COLO829 (cell line): ENCODE measurements around the gene DHX40.
"Not testable (repeated sequence)": the region's sequence is repeated elsewhere in the genome, so short reads cannot be mapped to it uniquely, and the experiment has no call there.

Source experiments
- DNase-seq: peaks from one replicate; pipeline ENCODE4 v3.0.0; 2012; ENCODE audit warnings: low spot score

Gene DHX40

GRCh38 chr17:59561042-59561441, 4.4 kb upstream of the DHX40 start:
- DNase-seq = no peak

GRCh38 chr17:59565959-59566324, 532 bp downstream of the DHX40 start:
- peak; percentile 61 for DNase-seq

GRCh38 chr17:59569151-59569550, 3.7 kb downstream of the DHX40 start:
- not testable (repeated sequence) for DNase-seq

GRCh38 chr17:59572301-59572924, 7.0 kb downstream of the DHX40 start:
- no peak for DNase-seq

- not testable (repeated sequence) for DNase-seq
Observed at GRCh38 chr17:59584168-59584567, 18.8 kb downstream of the DHX40 start.

GRCh38 chr17:59600169-59600568, 34.8 kb downstream of the DHX40 start:
- no peak for DNase-seq

- no peak for DNase-seq
Observed at GRCh38 chr17:59601130-59601529, 35.7 kb downstream of the DHX40 start.

- no peak for DNase-seq
Observed at GRCh38 chr17:59607061-59607460, 41.7 kb downstream of the DHX40 start.

- DNase-seq = no peak
Observed at GRCh38 chr17:59607817-59608403, 42.5 kb downstream of the DHX40 start.

GRCh38 chr17:59611503-59611902, 46.1 kb downstream of the DHX40 start:
- DNase-seq = no peak

- no peak for DNase-seq
Observed at GRCh38 chr17:59616253-59616920, 51.0 kb downstream of the DHX40 start.

GRCh38 chr17:59617156-59617732, 51.8 kb downstream of the DHX40 start:
- no peak for DNase-seq

GRCh38 chr17:59619035-59619297, 53.6 kb downstream of the DHX40 start:
- no peak for DNase-seq

GRCh38 chr17:59619298-59620063, 54.1 kb downstream of the DHX40 start, which contains the start of gene CLTC:
CLTC (plus strand) TSS chr17:59619895; CDS start chr17:59620132, 237 bp downstream.
- DNase-seq = peak; percentile 91

- DNase-seq = no peak
Observed at GRCh38 chr17:59620064-59620359, 54.6 kb downstream of the DHX40 start.

- DNase-seq = peak; percentile 54
Observed at GRCh38 chr17:59620518-59621259, 55.3 kb downstream of the DHX40 start.

- no peak for DNase-seq
Observed at GRCh38 chr17:59621771-59622170, 56.4 kb downstream of the DHX40 start.

- no peak for DNase-seq
Observed at GRCh38 chr17:59623151-59623550, 57.7 kb downstream of the DHX40 start.

GRCh38 chr17:59626756-59627155, 61.3 kb downstream of the DHX40 start:
- DNase-seq = no peak

- no peak for DNase-seq
Observed at GRCh38 chr17:59627274-59627673, 61.9 kb downstream of the DHX40 start.

GRCh38 chr17:59627770-59628171, 62.4 kb downstream of the DHX40 start:
- no peak for DNase-seq

GRCh38 chr17:59629174-59629573, 63.8 kb downstream of the DHX40 start:
- DNase-seq = no peak
